Ovary (tissue), 3 donors: Measurements from ENCODE around the gene CCDC138.

ENCODE experiments used
- CTCF ChIP-seq, 3 donors: fragments of 450-650 bp in 2 of 3; fragments of 200-600 bp in 1 of 3; IDR thresholded peaks; one replicate each; pipeline versions ENCODE4 v1.5.1 to v1.8.0; 2016 to 2022; ENCODE audit warnings: antibody characterized with exemption in 3 of 3, mild to moderate bottlenecking in 1 of 3
- EP300 ChIP-seq: sonication (generic); formaldehyde crosslinking; IDR thresholded peaks from one replicate; pipeline ENCODE4 v1.6.1; 2017; ENCODE audit warnings: antibody characterized with exemption
- POLR2A ChIP-seq: fragments of 450-650 bp; IDR thresholded peaks from one replicate; pipeline ENCODE4 v1.6.1; 2017; ENCODE audit warnings: antibody characterized with exemption, mild to moderate bottlenecking, moderate library complexity
- donor health status: DM: no; HTN: no; CAD: no.

- TF ChIP-seq CTCF (IDR thresholded peaks at IDR 0.05): no peak
- TF ChIP-seq POLR2A: no peak
- no peak for TF ChIP-seq EP300
Measured at GRCh38 chr2:108845923-108846322, 59.4 kb downstream of the CCDC138 start.
